DMS153 (cell line): ENCODE data around the gene ANO1.

ENCODE experiments used
- DNase-seq: peaks from one replicate; lab custom pipeline; 2025; lab: John Stamatoyannopoulos, UW

Gene ANO1

DNA sequence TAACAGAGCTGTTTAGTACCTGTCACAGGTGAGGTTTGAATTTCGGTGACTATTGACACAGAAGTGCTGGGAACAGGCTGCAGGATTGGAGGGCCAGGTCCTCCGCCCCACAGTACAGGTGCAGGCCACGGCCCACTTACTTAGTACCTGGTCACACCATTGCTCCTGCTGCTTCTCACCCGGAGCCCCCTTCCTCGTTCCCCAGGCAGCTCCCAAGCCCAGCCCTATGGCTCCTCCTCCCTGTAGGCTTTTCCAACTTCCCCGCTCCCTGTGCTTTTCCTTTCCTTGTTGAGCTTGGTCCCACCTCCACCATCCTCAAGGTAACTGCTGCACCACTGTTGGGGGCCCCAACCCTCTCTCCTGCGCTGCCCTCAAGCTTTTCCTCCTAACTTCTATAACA, 27.9 kb upstream of the ANO1 start:
- no peak for DNase-seq

DNA sequence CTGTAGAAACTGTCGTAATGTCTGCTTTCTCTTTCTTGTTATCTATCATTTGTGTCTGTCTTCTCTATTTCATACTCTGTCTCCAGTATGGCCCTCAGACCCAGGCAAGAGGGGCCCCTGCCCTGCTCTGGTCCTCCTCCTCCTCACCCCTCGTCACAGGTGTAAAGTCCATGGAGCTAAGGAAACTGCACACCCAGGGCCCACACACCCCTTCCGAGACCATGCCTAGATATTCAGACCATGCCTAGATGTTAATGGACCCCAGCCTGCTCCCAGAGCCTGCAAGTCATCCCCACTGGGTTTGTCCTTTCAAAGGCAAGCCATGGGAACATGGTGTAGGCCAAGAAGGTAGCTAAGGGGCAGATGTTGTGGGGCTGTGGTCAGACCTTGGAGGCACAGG, 24.1 kb upstream of the ANO1 start:
- no peak for DNase-seq

DNA sequence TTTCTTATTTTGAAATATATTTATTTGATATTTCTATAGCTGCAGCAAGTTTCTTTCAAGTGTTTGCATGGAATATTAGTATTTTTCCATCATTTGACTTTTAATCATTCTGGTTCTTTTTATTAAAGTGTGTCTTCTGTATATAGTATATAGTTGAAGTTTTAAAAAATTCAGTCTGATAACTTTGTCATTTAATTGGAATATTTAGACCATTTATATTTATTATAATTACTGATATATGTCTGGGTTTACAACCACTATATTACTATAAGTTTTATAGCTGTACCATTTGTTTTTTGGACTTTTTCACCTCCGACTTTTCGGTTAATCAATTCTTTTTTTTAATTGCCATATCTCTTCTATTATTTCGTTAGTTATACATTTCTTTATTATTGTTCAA, 22.7 kb upstream of the ANO1 start:
- DNase-seq = no peak

DNA sequence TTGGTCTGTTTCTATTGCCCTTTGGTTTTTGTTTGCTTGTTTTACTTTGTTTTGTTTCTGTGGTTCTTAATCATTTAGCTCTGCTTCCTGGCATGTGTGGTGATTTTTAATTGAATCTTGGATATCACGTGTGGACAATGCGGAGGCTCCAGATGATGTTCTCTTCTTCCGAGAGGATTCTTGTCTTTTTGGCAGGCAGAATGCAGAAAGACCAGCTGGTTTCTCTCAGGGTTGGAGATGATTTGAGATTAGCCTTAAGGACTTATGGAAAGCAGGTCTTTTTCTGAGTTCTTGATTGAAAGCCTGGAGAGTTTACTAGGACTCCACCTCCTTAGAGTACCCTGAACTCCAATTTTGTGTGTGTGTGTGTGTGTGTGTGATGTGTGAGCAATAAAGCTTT, 21.0 kb upstream of the ANO1 start:
- no peak for DNase-seq

DNA sequence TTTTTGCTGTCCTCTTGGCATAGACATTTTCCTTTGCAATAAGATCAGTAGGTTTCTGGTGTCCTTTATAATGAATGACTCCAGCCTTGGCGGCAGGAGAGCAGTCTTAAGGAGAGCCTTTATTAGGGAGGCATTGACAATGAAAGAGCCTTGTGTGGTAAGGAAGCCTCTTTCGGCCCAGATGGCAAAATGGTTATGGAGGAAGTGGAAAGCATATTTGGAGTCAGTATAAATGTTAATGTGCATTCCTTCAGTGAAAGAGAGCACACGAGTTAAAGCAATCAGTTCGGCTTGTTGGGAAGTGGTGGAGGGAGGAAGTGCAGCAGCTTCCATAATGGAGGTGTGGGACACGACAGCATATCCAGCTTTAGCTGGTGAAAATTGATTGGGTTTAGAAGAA, 18.1 kb upstream of the ANO1 start:
- DNase-seq = no peak

DNA sequence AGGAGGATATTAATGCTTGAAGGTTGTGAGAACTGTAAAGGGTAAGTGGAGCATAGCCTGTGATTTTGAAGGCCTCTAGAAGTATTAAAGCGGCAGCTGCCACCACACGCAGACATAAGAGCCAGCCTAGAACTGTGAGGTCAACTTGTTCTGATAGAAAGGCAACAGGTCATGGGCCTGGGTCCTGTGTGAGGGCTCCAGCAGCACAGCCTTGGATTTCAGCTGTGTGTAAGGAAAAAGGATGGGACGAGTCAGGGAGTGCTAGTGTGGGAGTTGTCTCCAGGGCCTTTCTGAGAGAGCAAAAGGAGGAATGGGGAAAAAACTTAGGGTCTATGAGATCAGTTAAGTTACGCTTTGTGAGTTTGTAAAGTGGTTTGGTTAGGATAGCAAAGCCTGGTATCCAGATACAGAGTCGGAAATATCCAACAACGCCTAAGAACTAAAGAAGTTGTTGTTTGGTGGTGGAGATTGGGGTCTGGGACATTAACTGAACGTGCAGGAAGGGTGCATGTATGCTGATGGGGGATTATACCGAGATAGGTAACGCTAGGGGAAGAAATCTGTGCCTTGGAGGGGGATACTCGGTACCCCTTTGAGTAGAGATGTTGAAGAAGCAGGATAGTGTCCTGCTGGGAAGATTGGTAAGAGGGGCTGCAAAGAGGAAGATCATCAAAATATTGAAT, 17.4 kb upstream of the ANO1 start:
- DNase-seq = no peak

DNA sequence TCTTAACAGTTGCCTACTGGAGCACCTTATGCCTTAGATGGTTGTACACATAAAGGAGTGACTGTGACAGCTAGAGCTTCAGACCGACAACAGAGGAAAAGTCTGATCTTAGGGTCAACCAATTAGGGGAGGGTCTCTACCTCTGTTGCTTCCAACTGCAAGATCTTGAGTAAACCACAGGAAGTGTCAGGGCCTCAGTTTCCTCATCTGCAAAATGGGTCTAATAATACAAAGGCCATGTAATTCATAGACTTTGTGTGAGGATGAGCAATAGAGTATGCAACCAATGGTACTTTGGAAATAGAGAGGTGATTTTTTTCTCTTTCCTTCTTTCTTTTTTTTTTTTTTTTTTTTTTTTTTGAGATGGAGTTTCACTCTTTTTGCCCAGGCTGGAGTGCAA, 16.4 kb upstream of the ANO1 start:
- DNase-seq = no peak

DNA sequence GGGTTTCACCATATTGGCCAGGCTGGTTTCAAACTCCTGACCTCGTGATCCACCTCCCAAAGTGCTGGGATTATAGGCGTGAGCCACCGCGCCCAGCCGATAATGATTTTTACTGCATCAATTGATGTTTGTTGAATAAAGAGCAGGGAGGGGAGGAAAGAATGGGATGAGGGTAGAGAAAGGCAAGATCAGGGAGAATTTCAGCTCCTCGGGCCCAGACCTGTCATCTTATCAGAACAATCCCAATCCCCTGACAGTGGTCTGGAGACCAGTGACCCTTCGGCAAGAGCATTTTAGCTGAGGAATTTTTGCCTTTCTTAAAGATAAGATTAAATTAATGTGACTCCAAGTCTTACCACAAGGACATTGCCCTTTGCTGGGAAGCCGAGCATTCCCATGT, 15.0 kb upstream of the ANO1 start:
- DNase-seq = no peak

DNA sequence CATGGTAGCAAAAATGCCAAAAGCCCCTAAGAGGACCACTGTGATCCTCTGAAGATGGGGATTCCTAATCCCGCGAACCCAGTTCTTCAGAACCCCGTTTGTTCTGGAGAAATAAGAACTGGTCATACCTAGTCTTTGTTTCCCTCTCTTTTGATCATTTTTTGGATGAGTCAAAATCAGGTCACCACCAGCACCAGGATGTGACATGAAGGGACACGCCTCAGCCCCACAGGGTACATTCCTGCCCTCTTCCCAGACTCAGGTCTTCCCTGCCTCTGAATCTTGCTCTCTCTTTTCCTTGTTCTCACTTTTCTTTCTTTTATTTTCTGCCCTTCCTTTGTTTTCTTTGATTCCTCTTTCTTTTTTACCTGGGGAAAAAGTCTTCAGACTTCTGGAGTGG, 14.6 kb upstream of the ANO1 start:
- DNase-seq = no peak

DNA sequence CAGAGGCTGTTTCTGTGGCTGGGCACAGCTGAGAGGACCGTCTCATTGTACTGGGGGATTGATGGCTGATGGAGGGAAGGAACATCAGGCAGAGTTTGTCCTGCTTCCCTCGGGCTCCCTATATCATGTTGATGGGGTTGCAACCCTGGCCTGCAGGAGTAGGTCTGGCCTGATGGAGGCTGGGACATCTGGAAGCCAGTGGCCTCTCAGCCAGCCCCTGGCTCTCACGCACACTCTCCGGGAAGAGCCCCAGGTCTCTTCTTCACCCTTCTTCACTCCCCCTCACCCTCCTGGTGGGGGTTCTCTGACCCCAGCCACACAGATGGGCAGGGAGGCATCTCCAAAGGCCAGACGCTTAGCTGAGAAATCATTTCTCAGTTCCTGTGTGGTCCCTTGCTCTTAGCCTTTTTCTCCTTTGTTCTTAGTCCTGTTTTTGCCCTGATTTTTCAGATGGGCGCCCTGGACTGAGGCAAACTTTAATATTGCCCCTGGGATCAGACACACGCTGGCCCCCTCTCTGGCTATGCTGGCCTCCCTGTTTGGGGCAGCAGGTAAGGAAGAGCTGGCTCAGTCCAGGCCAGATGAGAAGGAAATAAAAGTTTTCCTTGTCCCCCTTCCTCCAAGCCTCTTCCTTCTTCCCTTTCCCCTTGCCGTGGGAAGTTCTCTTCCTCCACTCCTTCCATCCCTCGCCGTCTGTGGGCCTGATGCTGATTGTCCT, 13.9 kb upstream of the ANO1 start:
- no peak for DNase-seq

DNA sequence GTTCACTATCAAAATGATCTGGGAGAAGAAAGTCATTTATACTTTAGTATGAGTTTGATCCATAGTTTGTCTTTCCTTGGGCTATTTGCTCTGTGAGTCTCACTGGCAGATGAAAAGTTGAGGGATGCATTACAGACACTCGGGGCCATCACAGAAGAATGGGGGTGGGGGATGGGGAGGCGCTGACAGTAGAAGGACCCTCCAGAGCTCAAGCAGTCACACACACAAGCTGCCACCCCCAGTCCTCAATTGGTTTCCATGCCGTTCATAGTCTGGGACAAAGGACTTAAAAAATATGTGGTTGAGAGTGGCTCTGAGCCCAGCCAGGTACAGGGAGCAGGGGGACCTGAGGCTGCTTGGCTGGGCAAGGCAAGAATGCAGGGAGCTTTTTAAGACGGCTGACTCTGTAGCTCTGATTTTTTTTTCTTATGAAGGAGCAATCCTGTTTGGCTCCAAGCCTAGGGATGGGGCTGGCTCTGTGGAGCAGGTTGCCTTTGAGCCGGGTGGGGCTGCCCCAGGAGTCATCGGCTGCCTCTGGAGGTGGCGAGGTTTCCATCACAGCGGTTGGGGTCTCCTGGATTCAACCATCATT, 13.3 kb upstream of the ANO1 start:
- DNase-seq = no peak

DNA sequence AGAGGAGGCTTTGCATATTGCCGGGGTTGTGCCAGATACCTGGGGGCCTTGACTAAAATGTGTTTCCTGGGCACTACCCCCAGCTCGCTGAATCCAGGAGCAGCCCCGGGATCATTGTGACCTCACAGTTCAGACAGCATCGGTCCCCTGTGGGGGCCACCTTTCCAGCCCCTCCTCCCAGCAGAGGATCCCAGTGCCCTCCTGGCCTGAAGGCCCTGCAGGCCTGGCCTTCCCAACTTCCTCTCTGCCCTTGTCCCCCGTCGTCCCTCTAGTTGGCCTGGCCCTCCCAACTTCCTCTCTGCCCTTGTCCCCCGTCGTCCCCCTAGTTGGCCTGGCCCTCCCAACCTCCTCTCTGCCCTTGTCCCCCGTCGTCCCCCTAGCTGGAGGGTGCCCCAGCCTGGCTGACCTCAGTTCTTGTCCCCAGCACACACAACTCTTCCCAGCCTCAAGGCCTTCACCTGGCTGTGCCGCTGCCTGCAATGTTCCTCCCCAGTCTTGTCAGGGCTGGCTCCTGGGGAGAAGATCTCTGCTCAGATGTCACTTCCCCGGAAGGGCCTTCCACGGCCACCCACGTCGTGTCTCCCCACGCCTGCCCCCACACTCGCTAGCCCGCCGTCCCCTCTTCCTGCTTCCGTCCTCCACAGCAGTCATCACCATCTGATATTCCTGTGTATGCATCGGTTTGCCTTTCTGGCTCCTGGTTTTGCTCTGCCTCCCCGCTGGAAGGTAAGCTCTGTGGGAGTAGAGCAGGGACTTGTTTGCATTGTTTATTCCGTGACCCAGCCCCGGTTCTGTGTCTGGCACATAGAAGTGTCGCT, 12.6 kb upstream of the ANO1 start:
- no peak for DNase-seq

DNA sequence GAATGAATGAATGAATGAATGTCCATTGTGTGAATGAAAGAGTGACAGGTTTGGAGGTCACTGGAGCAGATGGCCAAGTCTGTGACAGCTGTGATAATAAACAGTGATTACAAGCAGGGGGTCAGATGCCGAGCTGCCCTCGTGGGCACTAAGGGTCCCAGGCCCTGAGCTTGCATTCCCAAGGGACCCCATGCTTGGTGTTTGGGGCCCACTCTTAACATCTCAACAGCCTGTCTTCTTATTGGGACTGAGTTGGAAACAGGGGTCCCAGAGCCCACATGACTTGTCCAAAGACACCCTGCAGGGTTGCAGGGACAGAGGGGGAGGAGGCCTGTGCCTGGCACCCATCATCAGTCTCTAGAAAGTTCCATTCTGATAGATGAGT, 12.0 kb upstream of the ANO1 start:
- no peak for DNase-seq

DNA sequence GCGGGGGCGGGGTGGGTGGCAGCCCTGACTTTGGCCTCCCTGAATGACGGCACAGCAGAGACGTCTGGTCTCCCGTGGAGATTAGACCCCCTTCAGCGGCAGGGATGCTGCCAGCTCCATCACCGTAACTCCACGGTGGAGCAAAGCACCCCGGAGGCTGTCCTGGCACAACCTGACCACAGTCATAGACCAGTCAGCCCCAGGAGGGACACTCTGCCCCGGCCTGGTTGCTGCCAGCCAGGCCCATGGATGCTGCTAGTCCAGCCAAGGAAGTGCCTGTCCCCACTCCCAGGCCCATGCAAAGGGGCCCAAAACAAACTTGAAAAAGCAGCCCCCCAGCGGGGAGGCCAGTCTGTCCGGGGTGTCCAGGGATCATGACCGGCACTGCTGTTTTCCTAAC, 11.5 kb upstream of the ANO1 start:
- DNase-seq = no peak

DNA sequence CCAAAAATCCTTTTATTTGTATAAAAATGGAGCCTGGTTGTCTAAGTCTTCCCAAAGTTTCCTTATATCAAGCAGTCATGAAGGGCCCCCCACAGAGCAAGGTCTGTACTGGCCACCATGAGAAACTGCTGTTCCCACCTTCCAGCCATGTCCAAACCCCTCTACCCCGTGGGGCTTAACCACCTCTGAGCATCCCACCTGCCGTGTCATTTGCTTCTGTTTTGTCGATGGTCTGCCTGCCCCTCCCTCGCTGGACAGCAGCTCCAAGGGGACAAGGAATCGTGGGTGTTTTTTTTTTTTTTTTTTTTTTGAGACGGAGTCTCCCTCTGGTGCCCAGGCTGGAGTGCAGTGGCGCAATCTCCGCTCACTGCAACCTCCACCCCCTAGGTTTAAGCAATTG, 11.1 kb upstream of the ANO1 start:
- no peak for DNase-seq

DNA sequence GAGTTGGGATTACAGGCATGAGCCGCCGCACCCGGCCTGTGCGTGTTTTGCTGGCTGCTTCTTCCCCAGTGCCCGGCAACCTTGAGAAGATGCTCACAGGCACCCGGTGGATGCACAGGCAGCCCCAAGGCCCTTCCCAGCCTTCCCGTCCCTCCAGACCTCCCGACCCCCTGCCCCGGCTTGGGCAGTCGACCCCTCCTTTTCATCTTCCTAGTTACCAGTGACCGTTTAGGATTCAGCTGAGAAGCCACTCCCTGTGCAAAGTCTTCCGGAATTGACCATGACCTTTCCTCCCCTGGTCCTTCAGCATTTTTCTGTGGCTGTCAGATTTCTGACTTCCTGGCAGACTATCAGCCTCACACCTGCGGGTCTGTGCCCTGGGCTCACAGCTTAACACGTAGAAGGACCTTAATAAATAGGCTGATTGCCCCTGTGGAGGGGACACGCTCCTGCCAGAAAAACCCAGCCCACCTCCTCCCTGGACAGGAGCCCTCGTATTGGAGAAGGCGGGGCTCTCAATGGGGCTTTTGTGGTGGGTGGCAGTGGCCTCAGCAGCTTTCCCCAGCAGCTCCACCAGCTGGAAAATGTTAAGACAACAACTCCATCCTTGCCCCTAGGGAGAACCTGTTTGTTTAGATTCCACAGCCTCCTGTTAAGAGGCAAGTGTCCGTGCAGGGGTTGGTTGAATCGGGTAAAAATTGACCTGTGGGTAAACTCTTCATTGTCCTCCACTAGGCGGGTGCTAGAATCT, 10.4 kb upstream of the ANO1 start:
- DNase-seq = no peak

DNA sequence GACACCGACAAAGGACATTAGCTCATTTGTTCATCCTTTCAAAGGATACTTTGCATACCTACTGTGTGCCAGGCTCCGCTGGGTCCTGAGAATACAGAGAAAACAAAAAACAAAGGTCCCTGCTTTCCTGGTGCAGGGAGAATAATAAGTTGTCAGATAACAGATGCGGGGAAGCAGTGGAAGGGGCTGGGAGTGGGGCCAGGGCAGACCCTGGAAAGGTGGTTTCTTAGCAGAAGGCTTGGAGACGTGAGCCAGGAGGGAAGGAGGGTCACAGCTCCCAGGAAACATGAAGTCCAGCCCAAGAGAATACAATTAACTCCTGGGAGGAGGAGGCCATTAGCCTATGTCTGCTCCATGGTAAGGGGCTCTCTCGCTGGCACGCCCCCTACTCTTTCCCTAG, 9.8 kb upstream of the ANO1 start:
- no peak for DNase-seq

DNA sequence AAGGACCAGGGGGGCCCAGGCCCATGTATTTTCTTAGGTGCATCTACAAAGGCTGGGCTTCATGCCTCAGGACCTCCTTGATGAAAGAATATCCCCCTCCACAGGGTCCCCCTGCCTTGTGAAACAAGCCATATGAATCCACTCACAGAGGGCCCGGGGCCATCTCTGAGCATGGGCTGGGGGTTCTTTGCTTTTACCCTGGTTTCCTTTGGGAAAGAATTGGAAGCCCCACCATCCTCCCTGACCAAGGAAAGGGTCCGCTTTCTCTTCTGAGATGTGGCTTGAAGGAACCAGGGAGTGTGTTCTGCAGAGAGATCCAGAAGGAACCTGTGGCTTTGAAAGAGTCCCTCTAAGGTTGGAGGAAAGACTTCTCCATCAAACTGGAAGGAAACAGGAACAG, 9.2 kb upstream of the ANO1 start:
- DNase-seq = no peak

DNA sequence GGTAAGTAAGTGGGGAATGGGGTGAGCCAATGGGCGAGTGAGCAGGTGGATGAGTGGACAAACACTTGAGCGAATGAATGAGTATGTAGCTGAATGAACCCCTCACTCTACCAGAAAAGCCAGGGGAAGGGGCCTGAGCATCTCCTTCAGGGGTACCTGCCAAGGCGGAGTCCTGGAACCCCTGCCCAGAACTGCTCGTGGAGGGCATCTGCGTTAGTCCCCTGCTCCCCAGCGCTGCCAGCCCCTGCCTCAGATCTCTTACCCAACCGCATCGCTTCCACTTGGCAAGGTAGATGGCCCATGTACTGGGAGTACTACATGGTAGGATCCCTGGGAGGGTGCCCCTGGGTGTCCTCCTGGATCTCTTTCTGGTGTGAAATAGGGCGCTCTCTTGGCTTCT, 7.4 kb upstream of the ANO1 start:
- no peak for DNase-seq

DNA sequence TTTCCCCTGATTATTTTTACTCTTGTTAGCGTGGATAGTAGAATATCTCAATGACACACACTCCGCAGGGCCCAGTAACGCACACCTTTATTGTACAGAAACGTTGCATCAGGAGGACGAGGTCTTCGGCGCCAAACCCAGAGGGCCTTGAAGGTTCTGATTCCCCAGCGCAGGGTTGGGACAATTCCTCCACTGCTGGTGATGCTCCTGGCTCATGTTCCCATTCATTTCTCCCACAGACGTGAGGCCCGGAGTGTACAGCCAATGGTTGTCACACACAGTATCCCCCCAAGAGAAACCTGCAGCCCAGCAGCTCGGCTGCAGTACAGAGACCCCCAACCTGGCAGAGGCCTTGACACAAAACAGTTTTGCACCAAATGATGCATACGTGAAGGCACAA, 6.1 kb upstream of the ANO1 start:
- DNase-seq = no peak

DNA sequence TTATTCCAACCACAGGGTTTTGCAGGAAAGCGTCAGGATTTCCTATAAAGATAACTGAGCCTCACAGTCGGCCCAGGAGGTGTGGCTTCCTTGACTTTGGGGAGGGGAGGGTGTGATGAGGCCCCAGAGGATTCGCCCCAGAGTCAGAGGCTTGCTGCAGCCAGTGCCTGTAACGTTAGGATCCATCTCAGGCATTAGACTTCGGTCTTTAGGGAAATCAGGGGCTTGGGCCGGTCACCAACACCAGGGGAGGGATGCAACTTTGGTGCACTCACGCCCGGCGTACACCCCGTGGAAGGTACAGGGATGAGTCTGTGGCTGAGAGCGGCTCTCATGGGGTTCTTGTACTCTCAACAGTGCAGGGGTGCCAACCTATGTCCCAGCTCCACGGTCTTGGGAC, 5.7 kb upstream of the ANO1 start:
- no peak for DNase-seq
